K562 (cell line): ENCODE data around the gene ZRANB3. TPM values are rescaled to one million over a fixed set of nuclear protein-coding genes. Genes with fewer than 3 reads are reported as not detected.
"Not testable (repeated sequence)": the region's sequence is repeated elsewhere in the genome, so short reads cannot be mapped to it uniquely, and the experiment has no call there.

Experiments
- ATAC-seq: fragments of 200-7000 bp; cut with Tn5 transposase; 3 replicates; pipeline ENCODE4 v1.9.1; 2020; ENCODE audit warnings: moderate library complexity
- BruUV-seq: library from RNA; stranded (reverse); fragments of 400-500 nt; replicated peaks from 2 replicates; lab custom pipeline; 2021; lab: Mats Ljungman, UMichigan
- CTCF ChIA-PET: fragments of 300-600 bp; formaldehyde crosslinking; extraction: SDS; loops from one replicate; lab custom pipeline; 2021; ENCODE audit warnings: low intra/inter-chr PET ratio; lab: Yijun Ruan, JAX
- POLR2A ChIA-PET: fragments of 300-600, 350-650 bp; sonication (Branson Sonifier 250); formaldehyde crosslinking; extraction: SDS; loops from one replicate; lab custom pipeline; 2021; ENCODE audit warnings: antibody characterized with exemption, inconsistent platforms; lab: Yijun Ruan, JAX
- DNase-seq, 4 experiments: peaks; one replicate each; pipeline versions ENCODE4 v3.0.0 to v3.0.0-alpha.2; 2011 to 2018; ENCODE audit warnings: low spot score in 3 of 4, mixed read lengths in 3 of 4; ENCODE audit errors: extremely low read depth in 1 of 4
- FAIRE-seq: peaks from 2 replicates; lab custom pipeline; 2011; peaks lifted over from hg19 to GRCh38; lab: Jason Lieb, UNC
- H2AFZ ChIP-seq: 2 replicates; pipeline ENCODE4 v1.6.0; 2011; ENCODE audit warnings: low read depth, low read length, control low read depth, inconsistent platforms
- H3K27ac ChIP-seq: fragments of 200-600 bp; 3 replicates; pipeline ENCODE4 v1.8.0; 2011; ENCODE audit warnings: low read depth, mild to moderate bottlenecking, control low read depth, inconsistent platforms, low read length, moderate library complexity, mixed read lengths; ENCODE audit errors: extremely low read depth
- H3K27me3 ChIP-seq, 2 experiments: fragments of 300-600 bp in 1 of 2; 2 replicates in 1 of 2; 3 replicates in 1 of 2; pipeline versions ENCODE4 v1.6.0 to v1.8.0; 2011; ENCODE audit warnings: inconsistent platforms in 2 of 2, low read length in 2 of 2, mild to moderate bottlenecking in 1 of 2, mixed read lengths in 1 of 2, moderate library complexity in 1 of 2; ENCODE audit not compliant: control insufficient read depth in 2 of 2, insufficient read depth in 2 of 2
- H3K36me3 ChIP-seq: fragments of 300-600 bp; 3 replicates; pipeline ENCODE4 v1.8.0; 2011; ENCODE audit warnings: mild to moderate bottlenecking, low read length, inconsistent platforms; ENCODE audit not compliant: control insufficient read depth, insufficient read depth
- H3K4me1 ChIP-seq, 2 experiments: fragments of 200-600 bp in 1 of 2; replicated peaks in 1 of 2; 2 replicates in 1 of 2; 3 replicates in 1 of 2; pipeline versions ENCODE4 v1.5.1 to v1.8.0; 2011; ENCODE audit warnings: inconsistent platforms in 2 of 2, low read length in 2 of 2, mild to moderate bottlenecking in 1 of 2, mixed read lengths in 1 of 2, moderate library complexity in 1 of 2; ENCODE audit not compliant: control insufficient read depth in 2 of 2, insufficient read depth in 2 of 2
- H3K4me2 ChIP-seq: 2 replicates; pipeline ENCODE4 v1.6.1; 2011; ENCODE audit warnings: low read length, control low read depth, inconsistent platforms, mixed read lengths; ENCODE audit not compliant: insufficient read depth
- H3K4me3 ChIP-seq: fragments of 200-600 bp; sonication (generic), shearing (Covaris generic); 2 replicates; pipeline ENCODE4 v1.5.1; 2016; ENCODE audit warnings: control low read depth, inconsistent platforms
- H3K79me2 ChIP-seq: fragments of 200-600 bp; 3 replicates; pipeline ENCODE4 v1.8.0; 2011; ENCODE audit warnings: low read length, inconsistent platforms; ENCODE audit not compliant: control insufficient read depth, insufficient read depth
- H3K9ac ChIP-seq, 2 experiments: 2 replicates each; pipeline versions ENCODE4 v1.6.0 to v1.6.1; 2011; ENCODE audit warnings: low read depth in 2 of 2, low read length in 2 of 2, control low read depth in 1 of 2, inconsistent platforms in 1 of 2, mild to moderate bottlenecking in 1 of 2, mixed read lengths in 1 of 2; ENCODE audit not compliant: insufficient read depth in 1 of 2
- H3K9me1 ChIP-seq: one replicate; pipeline ENCODE4 v1.6.0; 2011; ENCODE audit warnings: inconsistent platforms, mild to moderate bottlenecking, low read length, moderate library complexity; ENCODE audit not compliant: control insufficient read depth, insufficient read depth
- H3K9me3 ChIP-seq: replicated peaks from 2 replicates; pipeline ENCODE4 v1.5.1; 2011; ENCODE audit warnings: low read depth, low read length, inconsistent platforms; ENCODE audit not compliant: control insufficient read depth, insufficient read depth
- H4K20me1 ChIP-seq: replicated peaks from 2 replicates; pipeline ENCODE4 v1.6.1; 2011; ENCODE audit warnings: low read length, inconsistent platforms, mixed read lengths; ENCODE audit not compliant: control insufficient read depth, insufficient read depth
- ELK3 ChIP-seq: fragments of 450-650 bp; formaldehyde crosslinking; IDR thresholded peaks from 2 replicates; pipeline ENCODE4 v1.4.0; 2020; ENCODE audit warnings: mild to moderate bottlenecking
- HLTF ChIP-seq: fragments of 450-650 bp; IDR thresholded peaks from 2 replicates; pipeline ENCODE4 v1.6.1; 2016
- MAFG ChIP-seq: fragments of 450-650 bp; conservative IDR thresholded peaks from 2 replicates; pipeline ENCODE4 v1.6.1; 2016; ENCODE audit warnings: missing genetic modification characterization, missing compliant biosample characterization
- MLLT1 ChIP-seq, 2 experiments: fragments of 450-650 bp; IDR thresholded peaks; 2 replicates each; pipeline ENCODE4 v1.6.1; 2016
- NFIC ChIP-seq: fragments of 450-650 bp; IDR thresholded peaks from 2 replicates; pipeline ENCODE4 v1.6.1; 2017; ENCODE audit warnings: mild to moderate bottlenecking, inconsistent platforms
- TFAM ChIP-seq: fragments of 250-450 bp; sonication (Bioruptor Pico); conservative IDR thresholded peaks from 2 replicates; pipeline ENCODE4 v1.5.0; 2021; ENCODE audit warnings: mild to moderate bottlenecking, moderate library complexity
- ZNF274 ChIP-seq: IDR thresholded peaks from 2 replicates; pipeline ENCODE4 v1.6.1; 2011; ENCODE audit warnings: low read depth, mild to moderate bottlenecking, low read length, moderate library complexity, borderline replicate concordance
- ZNF41 ChIP-seq: fragments of 250-450 bp; sonication (Bioruptor Pico); conservative IDR thresholded peaks from 2 replicates; pipeline ENCODE4 v1.4.0; 2020; ENCODE audit warnings: mild to moderate bottlenecking
- WGBS: fragments of 100-300 bp; shearing (Covaris generic); methylation state at CpG from one replicate; pipeline ENCODE4 v1.1.6; 2016; ENCODE audit warnings: low coverage, mixed read lengths; ENCODE audit not compliant: insufficient coverage; ENCODE audit errors: missing lambda C conversion rate; 5-methylcytosine and 5-hydroxymethylcytosine counted together
- in situ Hi-C: fragments of 300-500 bp; cut with MboI; formaldehyde crosslinking; loops from 4 replicates; pipeline ENCODE4 v1.15.0; 2018; ENCODE audit warnings: inconsistent platforms, mixed read lengths
- intact Hi-C: fragments of 100-400 bp; cut with micrococcal nuclease; formaldehyde crosslinking; loops from 2 replicates; pipeline ENCODE4 v1.14.2; 2022
- polyA plus RNA-seq, 8 experiments: library from polyadenylated mRNA; depleted of rRNA in 4 of 8; stranded (reverse) in 5 of 8; unstranded in 3 of 8; fragments of >200 nt; fragmentation: Nextera tagmentation in 2 of 8; fragmentation: Illumina TruSeq in 1 of 8; extraction: Ambion mirVana in 2 of 8; extraction: Trizol in 1 of 8; gene quantifications; 2 replicates each; pipeline versions ENCODE4 v1.2.1 to v1.2.3, GENCODE V29; 2011 to 2014; ENCODE audit warnings: inconsistent platforms in 1 of 8, missing spikeins in 1 of 8
- total RNA-seq, 7 experiments: library from RNA; depleted of rRNA in 6 of 7; stranded (reverse); fragments of >200 nt in 6 of 7; fragmentation: Illumina TruSeq in 2 of 7; extraction: Trizol in 2 of 7; gene quantifications; 2 replicates each; pipeline versions ENCODE4 v1.2.1 to v1.2.3, GENCODE V29; 2011 to 2021; ENCODE audit warnings: low replicate concordance in 1 of 7

The ZRANB3 gene
- total and polyA plus RNA-seq, 9 of the 15 experiments (the other 6 are each of a cell fraction or from before 2014, with no cell fraction given) = 8.6 to 21.3 (median 14.7) TPM

DNA sequence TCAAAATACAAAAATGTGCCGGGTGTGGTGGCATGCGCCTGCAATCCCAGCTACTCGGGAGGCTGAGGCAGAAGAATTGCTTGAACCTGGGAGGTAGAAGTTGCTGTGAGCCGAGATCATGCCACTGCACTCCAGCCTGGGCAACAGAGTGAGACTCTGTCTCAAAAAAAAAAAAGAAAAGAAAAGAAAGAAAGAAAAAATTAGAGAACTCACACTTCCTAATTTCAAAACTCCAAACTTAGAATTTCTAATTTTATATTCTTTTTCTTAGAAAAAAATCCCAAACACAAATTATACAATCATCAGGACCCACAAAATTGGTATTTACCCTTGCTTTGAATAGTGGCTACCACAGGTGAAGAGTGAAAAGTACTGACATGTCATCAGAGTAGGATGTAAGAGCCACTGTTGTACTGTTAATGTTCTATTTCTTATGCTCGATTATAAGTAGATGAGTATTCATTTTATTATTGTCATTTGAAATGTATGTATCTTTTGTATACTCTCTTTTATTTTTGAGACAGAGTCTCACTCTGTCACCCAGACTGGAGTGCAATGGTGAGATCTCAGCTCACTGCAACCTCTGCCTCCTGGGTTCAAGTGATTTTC is 182.8 kb downstream of the ZRANB3 start:
- H3K79me2 ChIP-seq, DNase-seq, in situ Hi-C loops, H3K36me3 ChIP-seq, H3K9me1 ChIP-seq, CTCF ChIA-PET, H3K27me3 ChIP-seq, BruUV-seq, H3K4me2 ChIP-seq, H3K4me3 ChIP-seq, ATAC-seq, H4K20me1 ChIP-seq, intact Hi-C loops, H2AFZ ChIP-seq, H3K4me1 ChIP-seq, H3K9me3 ChIP-seq: not testable (repeated sequence)
- WGBS = 83% methylated on average over 5 of the region's 5 CpGs
- POLR2A ChIA-PET = interaction anchor here (1.1 kb wide), 1 partner anchor 67 kb away, joined by 3 read pairs; no protein-coding TSS in a partner anchor
- peak; percentile 83 for TF ChIP-seq ZNF274
- TF ChIP-seq, all 486 proteins: peak for 1; not testable (repeated sequence) for 485
- not testable (repeated sequence) for H3K27ac ChIP-seq, FAIRE-seq, H3K9ac ChIP-seq

GRCh38 chr2:135337071-135337470 is 193.9 kb downstream of the ZRANB3 start:
- H3K79me2 ChIP-seq = no peaks in the 10 kb centered on the region
- CTCF ChIA-PET = no interaction called here
- no peak overlapping the region for H3K9ac ChIP-seq
- no peaks in the 10 kb centered on the region for H3K9me3 ChIP-seq
- peak; percentile 32; the same call in 1 of the 2 replicates for TF ChIP-seq NFIC
- no peak for TF ChIP-seq HLTF
- no peak for TF ChIP-seq TFAM (CRISPR knock-in tag)
- no peak for TF ChIP-seq MAFG (tag)
- TF ChIP-seq ELK3 = no peak
- TF ChIP-seq MLLT1 (IDR thresholded peaks at IDR 0.05) = no peak
- TF ChIP-seq ZNF41 (CRISPR knock-in tag) = no peak
- TF ChIP-seq, all 486 proteins: peak for 1
- BruUV-seq = no TSS peak
- Histone ChIP-seq H3K4me3 (no peak overlapping the region), H2AFZ (no peak overlapping the region), H3K4me1 (no peaks in the 10 kb centered on the region), H4K20me1 (no peaks in the 10 kb centered on the region), H3K27ac (no peak overlapping the region), H3K27me3 (no peaks in the 10 kb centered on the region), H3K4me2 (no peak overlapping the region), H3K36me3 (no peaks in the 10 kb centered on the region), H3K9me1 (no peaks in the 10 kb centered on the region)
- no peak for ATAC-seq
- WGBS = 53% methylated on average over 3 of the region's 3 CpGs
- POLR2A ChIA-PET = no interaction called here
- FAIRE-seq = no peak
- DNase-seq = no peak
- in situ Hi-C loops = no loop called here
- intact Hi-C loops = no loop called here
